NCI-H1436 (cell line): ENCODE results near the gene UCHL5.

ENCODE experiments used
- DNase-seq: peaks from one replicate; lab custom pipeline; 2025; lab: John Stamatoyannopoulos, UW

Gene UCHL5, protein sequence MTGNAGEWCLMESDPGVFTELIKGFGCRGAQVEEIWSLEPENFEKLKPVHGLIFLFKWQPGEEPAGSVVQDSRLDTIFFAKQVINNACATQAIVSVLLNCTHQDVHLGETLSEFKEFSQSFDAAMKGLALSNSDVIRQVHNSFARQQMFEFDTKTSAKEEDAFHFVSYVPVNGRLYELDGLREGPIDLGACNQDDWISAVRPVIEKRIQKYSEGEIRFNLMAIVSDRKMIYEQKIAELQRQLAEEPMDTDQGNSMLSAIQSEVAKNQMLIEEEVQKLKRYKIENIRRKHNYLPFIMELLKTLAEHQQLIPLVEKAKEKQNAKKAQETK

GRCh38 chr1:193059282-193060114 lies at the start of gene UCHL5, which contains the start of gene RO60:
Gene UCHL5, minus strand, starts transcription at chr1:193059360. Its CDS starts 100 bp downstream, at chr1:193059260.
Gene RO60, plus strand, starts transcription at chr1:193059612. Its CDS starts 9,443 bp downstream, at chr1:193069055.
- peak; percentile 98 for DNase-seq

- DNase-seq = no peak
Observed at GRCh38 chr1:193108471-193108870, 49.3 kb upstream of the UCHL5 start.

DNA sequence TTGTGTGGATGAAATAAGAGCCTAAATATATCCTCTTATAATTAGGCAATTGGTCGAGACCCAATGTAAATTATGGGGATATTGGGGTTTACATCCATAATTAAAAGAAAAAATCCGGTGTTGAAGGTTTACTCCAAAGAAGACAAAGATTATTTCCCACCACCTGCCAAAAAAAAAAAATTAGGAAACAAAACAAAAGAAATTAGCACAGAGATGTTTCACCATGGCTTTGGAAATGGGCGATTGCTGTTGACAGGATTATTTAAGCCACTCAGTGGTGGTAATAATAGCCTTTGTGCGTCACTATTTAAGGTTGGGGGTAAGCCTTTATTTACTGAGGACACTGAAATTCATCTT lies 46.6 kb upstream of the UCHL5 start:
- no peak for DNase-seq

- peak; percentile 25 for DNase-seq
Observed at GRCh38 chr1:193104907-193105820, 46.0 kb upstream of the UCHL5 start, which contains the start of gene GLRX2. Gene GLRX2, minus strand, starts transcription at chr1:193105414. Its CDS starts 32 bp downstream, at chr1:193105382.

GRCh38 chr1:193104502-193104906 lies 45.3 kb upstream of the UCHL5 start:
- DNase-seq = no peak

DNA sequence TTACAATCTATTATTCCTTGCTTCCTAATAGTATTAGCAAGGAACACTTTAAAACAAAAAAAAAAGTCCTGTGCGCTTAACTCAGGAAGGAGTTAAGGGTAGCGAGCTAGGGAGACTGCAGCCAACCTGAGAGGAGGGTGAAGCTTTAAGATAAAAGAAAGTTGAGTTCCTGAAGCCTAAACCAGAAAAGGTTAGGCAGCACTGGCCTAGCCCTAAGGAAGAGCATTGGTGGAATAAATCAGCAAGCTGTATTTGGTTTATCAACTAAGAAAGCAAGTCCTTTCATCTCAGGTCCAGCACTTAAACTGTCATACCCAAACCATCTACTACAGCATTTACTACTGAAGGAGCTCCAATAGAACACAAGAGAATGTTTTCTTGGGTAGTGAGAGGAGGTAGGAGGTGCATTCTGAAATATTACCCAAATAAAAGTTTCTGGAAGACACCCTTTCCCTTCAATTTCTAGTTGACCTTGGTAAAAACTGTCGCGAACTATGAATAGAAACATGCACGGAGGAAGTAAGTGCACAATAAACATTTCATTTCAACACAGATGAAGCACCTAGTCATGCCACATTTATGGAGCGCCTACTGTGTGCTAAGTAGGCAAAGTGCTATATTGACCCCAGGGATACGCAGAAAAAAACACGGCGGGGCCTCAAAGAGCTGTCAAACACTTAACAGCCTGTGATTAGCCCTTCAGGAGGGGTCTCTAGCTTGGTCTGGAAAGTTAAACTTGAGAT lies 44.8 kb upstream of the UCHL5 start:
- DNase-seq = no peak

GRCh38 chr1:193102662-193103061 lies 43.5 kb upstream of the UCHL5 start:
- DNase-seq = no peak

- DNase-seq = no peak
Observed at GRCh38 chr1:193094112-193094511, 35.0 kb upstream of the UCHL5 start.

- no peak for DNase-seq
Observed at GRCh38 chr1:193090865-193091264, 31.7 kb upstream of the UCHL5 start.

- DNase-seq = no peak
Observed at GRCh38 chr1:193087893-193088292, 28.7 kb upstream of the UCHL5 start.

- no peak for DNase-seq
Observed at GRCh38 chr1:193086342-193086741, 27.2 kb upstream of the UCHL5 start.

- no peak for DNase-seq
Observed at GRCh38 chr1:193085263-193085662, 26.1 kb upstream of the UCHL5 start.

DNA sequence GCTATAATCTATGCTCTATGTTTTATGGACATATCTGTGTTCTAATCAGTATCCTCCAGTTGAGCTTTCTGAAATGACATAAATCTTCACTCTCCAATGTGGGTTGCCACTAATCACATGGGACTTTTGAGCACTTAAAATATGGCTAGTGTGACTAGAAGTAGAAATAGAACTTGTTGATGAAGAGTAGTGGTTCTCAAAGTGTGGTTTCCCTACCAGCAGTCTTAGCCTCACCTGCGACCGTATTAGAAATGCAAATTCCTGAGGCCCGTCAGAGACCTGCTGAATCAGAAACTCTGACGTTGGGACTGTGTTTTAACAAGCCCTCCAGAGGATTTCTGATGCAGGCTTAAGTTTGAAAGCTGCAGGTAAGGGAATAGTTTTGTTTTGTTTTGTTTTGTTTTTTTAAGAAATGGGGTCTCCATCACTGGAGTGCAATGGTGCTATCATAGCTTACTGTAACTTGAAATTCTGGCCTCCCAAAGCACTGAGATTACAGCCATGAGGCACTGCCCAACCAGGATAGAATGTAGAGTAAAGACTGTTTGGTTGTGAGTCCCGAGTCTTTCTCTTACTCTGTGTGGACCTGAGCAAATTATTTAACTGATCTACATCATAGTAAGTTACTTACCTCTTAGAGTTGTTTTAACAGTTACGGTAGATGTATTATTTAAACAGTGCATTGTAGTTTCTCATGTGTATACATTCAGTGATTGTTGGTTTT lies 24.4 kb upstream of the UCHL5 start:
- DNase-seq = no peak

DNA sequence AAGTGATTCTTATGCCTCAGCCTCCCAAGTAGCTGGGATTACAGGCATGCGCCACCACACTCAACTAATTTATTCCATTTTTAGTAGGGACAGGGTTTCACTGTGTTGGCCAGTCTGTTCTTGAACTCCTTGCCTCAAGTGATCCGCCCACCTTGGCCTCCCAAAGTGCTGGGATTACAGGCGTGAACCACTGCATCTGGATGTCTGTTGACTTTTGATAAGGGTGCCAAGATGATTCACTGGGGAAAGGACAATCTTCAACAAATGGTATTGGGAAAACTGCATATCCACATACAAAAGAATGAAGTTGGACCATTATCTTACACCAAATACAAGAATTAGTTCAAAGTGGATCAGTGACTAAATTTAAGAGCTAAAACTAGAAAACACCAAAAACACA lies 20.0 kb upstream of the UCHL5 start:
- DNase-seq = no peak

GRCh38 chr1:193077991-193078390 lies 18.8 kb upstream of the UCHL5 start:
- DNase-seq = no peak

GRCh38 chr1:193070942-193071341 lies 11.8 kb upstream of the UCHL5 start:
- DNase-seq = no peak

DNA sequence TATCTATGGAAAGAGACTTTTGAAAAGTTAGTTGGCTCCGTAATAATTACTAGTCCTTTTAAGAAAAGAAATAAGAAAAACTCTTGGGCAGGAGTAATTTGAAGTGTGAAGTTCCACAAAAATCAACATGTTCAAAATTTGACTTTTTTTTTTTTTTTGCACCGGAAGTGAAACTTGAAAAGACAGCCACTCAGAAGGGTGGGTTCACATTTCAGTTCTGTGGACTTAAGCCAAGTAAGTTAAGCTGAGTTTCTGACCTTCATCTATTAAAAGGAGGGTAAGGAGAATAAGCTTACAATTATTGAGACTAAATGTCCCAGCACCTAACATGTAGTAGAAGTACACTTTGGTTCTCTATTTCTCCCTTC lies 11.2 kb upstream of the UCHL5 start:
- no peak for DNase-seq

DNA sequence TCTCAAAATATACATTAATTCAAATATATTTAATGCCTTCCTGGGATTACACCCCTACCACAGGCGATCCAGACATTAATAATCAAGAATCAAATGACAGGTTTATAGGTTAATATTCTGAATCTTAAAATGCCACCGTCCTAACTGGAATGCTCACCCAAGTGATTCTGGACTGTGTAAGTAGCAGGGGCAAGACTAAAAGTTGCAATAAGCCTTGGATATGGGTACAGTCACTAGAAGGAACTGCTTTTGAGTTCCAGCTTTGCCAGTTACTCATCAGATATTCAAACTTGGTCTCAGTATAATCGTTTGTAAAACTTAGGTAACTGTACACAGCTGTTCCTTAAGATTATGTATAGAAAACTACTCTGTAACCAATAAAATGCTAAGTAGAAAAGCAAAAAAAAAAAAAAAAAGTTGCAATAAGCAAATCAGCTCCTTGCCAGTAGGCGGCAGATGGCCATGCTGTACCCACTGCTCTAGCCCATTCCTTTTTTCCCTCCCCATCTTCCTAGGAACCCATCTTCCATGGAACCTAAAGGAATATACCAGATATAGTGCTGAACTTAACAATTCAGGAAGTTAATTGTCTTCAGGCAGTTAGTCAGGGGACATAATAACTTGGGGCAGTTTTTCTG lies 10.7 kb upstream of the UCHL5 start:
- no peak for DNase-seq

DNA sequence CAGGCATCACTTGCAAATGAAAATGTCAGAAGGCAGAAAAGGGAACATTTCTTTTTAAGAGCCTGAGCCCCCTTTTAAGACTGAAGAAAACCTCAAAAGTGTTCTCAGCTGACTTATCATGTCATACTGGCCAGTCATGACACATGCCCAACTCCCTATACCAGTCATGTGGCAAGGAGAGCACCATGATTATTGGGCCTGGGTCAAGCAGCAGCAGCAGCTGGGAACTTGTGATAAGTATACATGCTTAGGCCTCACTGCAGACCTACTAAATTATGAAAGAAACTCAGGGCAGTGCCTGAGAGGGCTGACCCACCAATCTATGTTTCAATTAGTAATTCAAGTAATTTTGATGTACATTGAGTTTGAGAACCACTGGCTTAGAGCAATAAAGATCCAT lies 8.9 kb upstream of the UCHL5 start:
- no peak for DNase-seq

DNA sequence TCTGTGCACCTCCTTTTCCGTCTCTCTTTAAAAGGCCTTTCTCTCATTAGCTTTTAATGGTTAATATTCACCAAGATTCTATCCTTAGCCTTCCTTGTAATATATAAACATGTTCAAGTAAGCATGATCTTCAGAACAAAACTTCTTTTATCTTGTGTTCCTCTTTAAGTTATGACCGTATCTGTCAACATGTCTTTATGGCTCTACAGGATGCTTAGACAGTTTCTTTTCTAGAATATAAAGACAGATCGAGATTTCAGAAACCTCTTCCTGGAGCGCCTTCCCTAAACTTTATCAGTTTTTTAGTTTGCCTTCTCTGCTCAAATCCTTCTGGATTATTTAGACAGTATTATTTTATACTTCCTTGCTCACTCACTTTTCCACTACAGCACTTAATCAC lies 7.4 kb upstream of the UCHL5 start:
- no peak for DNase-seq
